Measurements from ENCODE around the gene SCAMP5. TPM values are rescaled to one million over a fixed set of nuclear protein-coding genes. Genes with fewer than 3 reads are reported as not detected.

Gene SCAMP5
- polyA plus RNA-seq = 1.9 to 3.0 TPM (median 2.9 TPM) in 3 replicates
- polyA plus RNA-seq (2011; ENCODE audit: low read depth) = 0.07 TPM
- polyA plus RNA-seq (2011; cell fraction: cytosol; rRNA removed) = 3.6 and 3.7 TPM in 2 replicates
- polyA plus RNA-seq (2011; cell fraction: nucleus; rRNA removed) = 2.4 and 4.1 TPM in 2 replicates
- polyA plus RNA-seq (2012; ENCODE audit: low replicate concordance) = 0.55 and 1.9 TPM in 2 replicates
- polyA minus RNA-seq = 2.1 to 3.3 TPM (median 3.2 TPM) in 3 replicates
- polyA minus RNA-seq (2011; cell fraction: cytosol; rRNA and poly(A)+ RNA removed) = 2.3 TPM
- 1.4 and 2.7 TPM in 2 replicates for polyA minus RNA-seq (2011; cell fraction: nucleus; rRNA and poly(A)+ RNA removed)

GRCh38 chr15:74995182-74995778 is at the start of gene SCAMP5:
SCAMP5 (plus strand) TSS chr15:74995563; CDS start chr15:75011840, 16,277 bp downstream.
- no peak for TF ChIP-seq CTCF (optimal IDR thresholded peaks at IDR 0.05 in 1 of 3, IDR thresholded peaks at IDR 0.05 in 1 of 3, conservative IDR thresholded peaks at IDR 0.05 in 1 of 3; ENCODE audit: extremely low read depth in 1 of 3, insufficient read depth in 2 of 3, low read length in 3 of 3)
- TF ChIP-seq EZH2 (IDR thresholded peaks at IDR 0.05; ENCODE audit: low read length) = no peak
- Histone ChIP-seq H3K4me1 (ENCODE audit: control insufficient read depth, extremely low read depth, insufficient read depth, low read length) (peaks cover 4% of the 10 kb centered on the region), H3K9ac (ENCODE audit: control insufficient read depth, extremely low read depth, insufficient read depth, low read length) (peak within 1 kb of the TSS; percentile 44), H3K9me3 (ENCODE audit: control insufficient read depth, low read depth, low read length) (no peaks in the 10 kb centered on the region), H2AFZ (ENCODE audit: control insufficient read depth, low read length) (peak within 1 kb of the TSS; percentile 87), H3K27me3 (ENCODE audit: control insufficient read depth, extremely low read depth, insufficient read depth, low read length) (peaks cover 26% of the 10 kb centered on the region), H3K4me2 (ENCODE audit: control insufficient read depth, extremely low read depth, insufficient read depth, low read depth, low read length) (peak within 1 kb of the TSS; percentile 73), H3K36me3 (ENCODE audit: control insufficient read depth in 2 of 2, extremely low read depth in 1 of 2, insufficient read depth in 2 of 2, low read length in 2 of 2) (no peaks in the 10 kb centered on the region), H3K79me2 (ENCODE audit: control insufficient read depth, insufficient read depth, low read length) (no peaks in the 10 kb centered on the region), H4K20me1 (ENCODE audit: control insufficient read depth, extremely low read depth, insufficient read depth, low read length) (no peaks in the 10 kb centered on the region), H3K4me3 (ENCODE audit: control insufficient read depth in 2 of 3, extremely low read depth in 1 of 3, insufficient read depth in 2 of 3, low read depth in 1 of 3, low read length in 3 of 3) (peak within 1 kb of the TSS; percentile 50 to 67 (median 63)), H3K27ac (ENCODE audit: control insufficient read depth, insufficient read depth, low read length) (no peak within 1 kb of the TSS), H3K9me1 (ENCODE audit: control insufficient read depth, extremely low read depth, insufficient read depth, low read length) (no peaks in the 10 kb centered on the region)
- dilution Hi-C loops (cut with MboI; ENCODE audit: extremely low pct_ligation_motif_present, low sequenced_read_pairs) = no loop called here
- FAIRE-seq (peak; percentile 34), DNase-seq (ENCODE audit: low read depth, low spot score) (peak; percentile 68)

- DNase-seq (ENCODE audit: low read depth, low spot score) (no peak), FAIRE-seq (peak; percentile 78)
- no peak overlapping the region for H3K27ac ChIP-seq (ENCODE audit: control insufficient read depth, insufficient read depth, low read length)
- no peak overlapping the region for H2AFZ ChIP-seq (ENCODE audit: control insufficient read depth, low read length)
- H3K9me1 ChIP-seq (ENCODE audit: control insufficient read depth, extremely low read depth, insufficient read depth, low read length) = no peaks in the 10 kb centered on the region
- H4K20me1 ChIP-seq (ENCODE audit: control insufficient read depth, extremely low read depth, insufficient read depth, low read length) = no peaks in the 10 kb centered on the region
- no peaks in the 10 kb centered on the region for H3K4me1 ChIP-seq (ENCODE audit: control insufficient read depth, extremely low read depth, insufficient read depth, low read length)
- H3K27me3 ChIP-seq (ENCODE audit: control insufficient read depth, extremely low read depth, insufficient read depth, low read length) = peaks cover under 1% of the 10 kb centered on the region
- TF ChIP-seq EZH2 (IDR thresholded peaks at IDR 0.05; ENCODE audit: low read length) (no peak), CTCF (optimal IDR thresholded peaks at IDR 0.05 in 1 of 3, IDR thresholded peaks at IDR 0.05 in 1 of 3, conservative IDR thresholded peaks at IDR 0.05 in 1 of 3; ENCODE audit: extremely low read depth in 1 of 3, insufficient read depth in 2 of 3, low read length in 3 of 3) (peak; percentile 94 to 100 (median 98))
- H3K36me3 ChIP-seq (ENCODE audit: control insufficient read depth in 2 of 2, extremely low read depth in 1 of 2, insufficient read depth in 2 of 2, low read length in 2 of 2) = no peaks in the 10 kb centered on the region
- H3K9ac ChIP-seq (ENCODE audit: control insufficient read depth, extremely low read depth, insufficient read depth, low read length) = no peak overlapping the region
- dilution Hi-C loops (cut with MboI; ENCODE audit: extremely low pct_ligation_motif_present, low sequenced_read_pairs) = no loop called here
- no peaks in the 10 kb centered on the region for H3K79me2 ChIP-seq (ENCODE audit: control insufficient read depth, insufficient read depth, low read length)
- no peaks in the 10 kb centered on the region for H3K9me3 ChIP-seq (ENCODE audit: control insufficient read depth, low read depth, low read length)
- no peak overlapping the region for H3K4me3 ChIP-seq (ENCODE audit: control insufficient read depth in 2 of 3, extremely low read depth in 1 of 3, insufficient read depth in 2 of 3, low read depth in 1 of 3, low read length in 3 of 3)
- no peak overlapping the region for H3K4me2 ChIP-seq (ENCODE audit: control insufficient read depth, extremely low read depth, insufficient read depth, low read depth, low read length)
These were observed 45.1 kb upstream of the SCAMP5 start for GRCh38 chr15:74950078-74950908.

Data from keratinocyte (primary cell).